ENCODE measurements around the gene RBM46. TPM values are rescaled to one million over a fixed set of nuclear protein-coding genes. Genes with fewer than 3 reads are reported as not detected.

Gene RBM46
- total RNA-seq, 2 donors from 2014 or later: 11.9 TPM; not detected in 1

- TF ChIP-seq POLR2A (IDR thresholded peaks at IDR 0.05) (peak; percentile 35), CTCF (IDR thresholded peaks at IDR 0.05) (peak in 2 of 4 experiments; percentile 39 to 61), POLR2AphosphoS5 (IDR thresholded peaks at IDR 0.05) (peak; percentile 35)
- DNase-seq (ENCODE audit: low spot score): peak; percentile 59
Measured at GRCh38 chr4:154743683-154744340, 37.3 kb upstream of the RBM46 start, which contains the start of gene LRAT. Gene LRAT (plus strand): TSS chr4:154744000. CDS start chr4:154744327, 327 bp downstream.

GRCh38 chr4:154744341-154744926, 36.6 kb upstream of the RBM46 start:
- peak overlapping the region; percentile 29 to 35 for H3K4me3 ChIP-seq
- no peak for TF ChIP-seq POLR2AphosphoS5 (IDR thresholded peaks at IDR 0.05)
- TF ChIP-seq POLR2A (IDR thresholded peaks at IDR 0.05): no peak
- TF ChIP-seq CTCF (IDR thresholded peaks at IDR 0.05): no peak
- H3K27ac ChIP-seq: no peak overlapping the region
- intact Hi-C loops (cut with DNase I): no loop called here
- no peaks in the 10 kb centered on the region for H3K4me1 ChIP-seq (replicated peaks)
- H3K9me3 ChIP-seq: no peaks in the 10 kb centered on the region
- H3K27me3 ChIP-seq (replicated peaks; ENCODE audit: insufficient read depth): no peaks in the 10 kb centered on the region
- 2% methylated on average over 31 of the region's 31 CpGs for WGBS
- H3K36me3 ChIP-seq: no peaks in the 10 kb centered on the region
- no peak for DNase-seq (ENCODE audit: low spot score)

More at GRCh38 chr4:154743683-154744340, 37.3 kb upstream of the RBM46 start, which contains the start of gene LRAT:
- Histone ChIP-seq H3K27me3 (replicated peaks; ENCODE audit: insufficient read depth) (no peaks in the 10 kb centered on the region), H3K4me1 (replicated peaks) (no peaks in the 10 kb centered on the region), H3K9me3 (no peaks in the 10 kb centered on the region), H3K4me3 (peak within 1 kb of the TSS; percentile 29 to 35), H3K27ac (peak within 1 kb of the TSS in 1 of 2 donors; percentile 8), H3K36me3 (no peaks in the 10 kb centered on the region)
- 2% methylated on average over 54 of the region's 55 CpGs for WGBS
- intact Hi-C loops (cut with DNase I): no loop called here

GRCh38 chr4:154757713-154758112, 23.4 kb upstream of the RBM46 start:
- 79% methylated on average over 6 of the region's 6 CpGs for WGBS
- TF ChIP-seq POLR2A (IDR thresholded peaks at IDR 0.05): no peak
- TF ChIP-seq POLR2AphosphoS5 (IDR thresholded peaks at IDR 0.05): no peak
- TF ChIP-seq CTCF (IDR thresholded peaks at IDR 0.05): no peak
- intact Hi-C loops (cut with DNase I): no loop called here

DNA sequence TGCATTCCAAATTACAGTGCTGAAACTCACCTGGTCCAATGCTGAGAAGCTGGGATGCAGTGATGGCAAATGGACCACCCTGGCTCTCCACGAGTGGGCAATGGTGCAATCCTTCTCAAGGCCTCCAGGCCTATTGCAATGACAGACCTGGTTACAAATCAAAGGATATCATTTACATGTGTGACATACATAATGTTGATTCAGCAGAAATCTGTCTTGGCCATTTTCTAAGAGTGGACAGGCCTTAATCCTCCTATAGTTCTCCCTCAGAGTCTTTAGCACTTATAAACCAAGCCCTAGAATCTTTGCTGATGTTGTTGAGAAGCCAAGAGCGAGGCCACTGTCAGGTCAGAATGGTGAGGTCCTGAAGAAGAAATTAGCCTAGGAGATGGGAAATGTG, 20.2 kb upstream of the RBM46 start:
- DNase-seq (ENCODE audit: low spot score): no peak
- Histone ChIP-seq H3K4me1 (replicated peaks) (no peaks in the 10 kb centered on the region), H3K4me3 (no peak overlapping the region), H3K9me3 (no peaks in the 10 kb centered on the region), H3K27ac (no peak overlapping the region), H3K36me3 (no peaks in the 10 kb centered on the region), H3K27me3 (replicated peaks; ENCODE audit: insufficient read depth) (no peaks in the 10 kb centered on the region)
- 98% methylated on average over 2 of the region's 2 CpGs for WGBS
- intact Hi-C loops (cut with DNase I): no loop called here
- TF ChIP-seq POLR2AphosphoS5 (IDR thresholded peaks at IDR 0.05) (no peak), POLR2A (IDR thresholded peaks at IDR 0.05) (no peak), CTCF (IDR thresholded peaks at IDR 0.05) (no peak)

More at GRCh38 chr4:154757713-154758112, 23.4 kb upstream of the RBM46 start:
- no peak for DNase-seq (ENCODE audit: low spot score)
- H3K9me3 ChIP-seq: no peaks in the 10 kb centered on the region
- H3K4me1 ChIP-seq (replicated peaks): no peaks in the 10 kb centered on the region
- H3K36me3 ChIP-seq: no peaks in the 10 kb centered on the region
- no peak overlapping the region for H3K4me3 ChIP-seq
- H3K27ac ChIP-seq: no peak overlapping the region
- no peaks in the 10 kb centered on the region for H3K27me3 ChIP-seq (replicated peaks; ENCODE audit: insufficient read depth)

Measured in prostate gland (tissue), 2 donors.